Duodenal mucosa (tissue), 2 donors: ENCODE data around the gene DHFR.
"Not testable (repeated sequence)": the region's sequence is repeated elsewhere in the genome, so short reads cannot be mapped to it uniquely, and the experiment has no call there.

Source experiments
- H3K27ac ChIP-seq: one replicate; pipeline ENCODE4 v1.7.0; 2013; ENCODE audit warnings: low read depth, low read length
- H3K27me3 ChIP-seq, 2 donors: one replicate each; pipeline ENCODE4 v1.7.0; 2013; ENCODE audit warnings: low read length in 2 of 2, control low read depth in 1 of 2; ENCODE audit not compliant: insufficient read depth in 2 of 2, control insufficient read depth in 1 of 2
- H3K36me3 ChIP-seq, 2 donors: one replicate each; pipeline ENCODE4 v1.7.0; 2013; ENCODE audit warnings: low read length in 2 of 2, control low read depth in 1 of 2; ENCODE audit not compliant: insufficient read depth in 2 of 2, control insufficient read depth in 1 of 2
- H3K4me1 ChIP-seq, 2 donors: one replicate each; pipeline ENCODE4 v1.7.0; 2013; ENCODE audit warnings: low read length in 2 of 2, control low read depth in 1 of 2; ENCODE audit not compliant: insufficient read depth in 2 of 2, control insufficient read depth in 1 of 2
- H3K4me3 ChIP-seq, 2 donors: one replicate each; pipeline ENCODE4 v1.7.0; 2013; ENCODE audit warnings: low read length in 2 of 2, low read depth in 1 of 2
- H3K9ac ChIP-seq, 2 donors: one replicate each; pipeline ENCODE4 v1.7.0; 2013; ENCODE audit warnings: low read length in 2 of 2, low read depth in 1 of 2
- H3K9me3 ChIP-seq, 2 donors: one replicate each; pipeline ENCODE4 v1.7.0; 2013; ENCODE audit warnings: low read length in 2 of 2, control low read depth in 1 of 2; ENCODE audit not compliant: control insufficient read depth in 1 of 2

The DHFR gene

GRCh38 chr5:80688648-80689420 lies 34.1 kb upstream of the DHFR start:
- Histone ChIP-seq H3K9ac (no peak overlapping the region), H3K27me3 (no peaks in the 10 kb centered on the region), H3K4me3 (no peak overlapping the region), H3K36me3 (peaks cover 0 to 7% of the 10 kb centered on the region in 2 donors), H3K4me1 (no peaks in the 10 kb centered on the region), H3K27ac (no peak overlapping the region), H3K9me3 (no peaks in the 10 kb centered on the region)

GRCh38 chr5:80686757-80687156 lies 32.0 kb upstream of the DHFR start:
- H3K27me3 ChIP-seq: no peaks in the 10 kb centered on the region
- no peaks in the 10 kb centered on the region for H3K9me3 ChIP-seq
- H3K9ac ChIP-seq: no peak overlapping the region
- peaks cover 0 to 12% of the 10 kb centered on the region in 2 donors for H3K36me3 ChIP-seq
- H3K27ac ChIP-seq: no peak overlapping the region
- no peak overlapping the region for H3K4me3 ChIP-seq
- H3K4me1 ChIP-seq: no peaks in the 10 kb centered on the region

- H3K4me3 ChIP-seq: no peak overlapping the region
- no peaks in the 10 kb centered on the region for H3K4me1 ChIP-seq
- no peak overlapping the region for H3K9ac ChIP-seq
- H3K36me3 ChIP-seq: peaks cover 19 to 53% of the 10 kb centered on the region in 2 donors
- no peak overlapping the region for H3K27ac ChIP-seq
- H3K27me3 ChIP-seq: no peaks in the 10 kb centered on the region
- H3K9me3 ChIP-seq: no peaks in the 10 kb centered on the region
Measured at GRCh38 chr5:80676706-80677105, 21.9 kb upstream of the DHFR start.

- H3K4me1 ChIP-seq: peaks cover 9 to 14% of the 10 kb centered on the region in 2 donors
- H3K9me3 ChIP-seq: no peaks in the 10 kb centered on the region
- no peak overlapping the region for H3K4me3 ChIP-seq
- H3K36me3 ChIP-seq: peaks cover 9 to 50% of the 10 kb centered on the region in 2 donors
- no peak overlapping the region for H3K27ac ChIP-seq
- H3K9ac ChIP-seq: no peak overlapping the region
- no peaks in the 10 kb centered on the region for H3K27me3 ChIP-seq
Measured at GRCh38 chr5:80672140-80672736, 17.5 kb upstream of the DHFR start.

GRCh38 chr5:80668016-80668969 lies 13.5 kb upstream of the DHFR start:
- Histone ChIP-seq H3K27ac (no peak overlapping the region), H3K9me3 (no peaks in the 10 kb centered on the region), H3K4me1 (peaks cover 9 to 14% of the 10 kb centered on the region in 2 donors), H3K9ac (peak overlapping the region in 1 of 2 donors; percentile 40), H3K27me3 (no peaks in the 10 kb centered on the region), H3K36me3 (peaks cover 7 to 47% of the 10 kb centered on the region in 2 donors), H3K4me3 (peak overlapping the region; percentile 5 to 53)

GRCh38 chr5:80667384-80667783 lies 12.6 kb upstream of the DHFR start:
- no peak overlapping the region for H3K4me3 ChIP-seq
- no peak overlapping the region for H3K9ac ChIP-seq
- peaks cover 7 to 46% of the 10 kb centered on the region in 2 donors for H3K36me3 ChIP-seq
- H3K9me3 ChIP-seq: no peaks in the 10 kb centered on the region
- H3K27me3 ChIP-seq: no peaks in the 10 kb centered on the region
- H3K27ac ChIP-seq: no peak overlapping the region
- peaks cover 9 to 14% of the 10 kb centered on the region in 2 donors for H3K4me1 ChIP-seq

GRCh38 chr5:80665057-80665456 lies 10.3 kb upstream of the DHFR start:
- Histone ChIP-seq H3K9me3 (no peaks in the 10 kb centered on the region), H3K27me3 (no peaks in the 10 kb centered on the region), H3K27ac (no peak overlapping the region), H3K4me1 (peaks cover 9 to 14% of the 10 kb centered on the region in 2 donors), H3K36me3 (peaks cover 9 to 53% of the 10 kb centered on the region in 2 donors), H3K4me3 (no peak overlapping the region), H3K9ac (no peak overlapping the region)

- peaks cover 9 to 72% of the 10 kb centered on the region in 2 donors for H3K36me3 ChIP-seq
- no peaks in the 10 kb centered on the region for H3K4me1 ChIP-seq
- no peak overlapping the region for H3K27ac ChIP-seq
- H3K27me3 ChIP-seq: no peaks in the 10 kb centered on the region
- H3K9me3 ChIP-seq: no peaks in the 10 kb centered on the region
- no peak overlapping the region for H3K9ac ChIP-seq
- H3K4me3 ChIP-seq: no peak overlapping the region
Measured at GRCh38 chr5:80662108-80662507, 7.3 kb upstream of the DHFR start.

- not testable (repeated sequence) for H3K9me3 ChIP-seq, H3K27ac ChIP-seq, H3K9ac ChIP-seq, H3K4me1 ChIP-seq, H3K4me3 ChIP-seq, H3K27me3 ChIP-seq
- peaks cover 7 to 62% of the 10 kb centered on the region in 2 donors for H3K36me3 ChIP-seq
Measured at GRCh38 chr5:80660661-80661060, 5.9 kb upstream of the DHFR start.

- no peaks in the 10 kb centered on the region for H3K27me3 ChIP-seq
- peaks cover 3 to 52% of the 10 kb centered on the region in 2 donors for H3K36me3 ChIP-seq
- H3K4me3 ChIP-seq: no peak overlapping the region
- H3K27ac ChIP-seq: no peak overlapping the region
- H3K9me3 ChIP-seq: no peaks in the 10 kb centered on the region
- peaks cover 7 to 8% of the 10 kb centered on the region in 2 donors for H3K4me1 ChIP-seq
- no peak overlapping the region for H3K9ac ChIP-seq
Measured at GRCh38 chr5:80659106-80659505, 4.3 kb upstream of the DHFR start.
